Endothelial cell of hepatic sinusoid (primary cell): ENCODE data around the gene NRSN2.
"Not testable (repeated sequence)": the region's sequence is repeated elsewhere in the genome, so short reads cannot be mapped to it uniquely, and the experiment has no call there.

Source experiments
- in situ Hi-C: cut with HindIII; loops from 2 replicates; pipeline ENCODE4 v1.10.0; 2017; ENCODE audit warnings: low sequenced_read_pairs

NRSN2 gene

DNA sequence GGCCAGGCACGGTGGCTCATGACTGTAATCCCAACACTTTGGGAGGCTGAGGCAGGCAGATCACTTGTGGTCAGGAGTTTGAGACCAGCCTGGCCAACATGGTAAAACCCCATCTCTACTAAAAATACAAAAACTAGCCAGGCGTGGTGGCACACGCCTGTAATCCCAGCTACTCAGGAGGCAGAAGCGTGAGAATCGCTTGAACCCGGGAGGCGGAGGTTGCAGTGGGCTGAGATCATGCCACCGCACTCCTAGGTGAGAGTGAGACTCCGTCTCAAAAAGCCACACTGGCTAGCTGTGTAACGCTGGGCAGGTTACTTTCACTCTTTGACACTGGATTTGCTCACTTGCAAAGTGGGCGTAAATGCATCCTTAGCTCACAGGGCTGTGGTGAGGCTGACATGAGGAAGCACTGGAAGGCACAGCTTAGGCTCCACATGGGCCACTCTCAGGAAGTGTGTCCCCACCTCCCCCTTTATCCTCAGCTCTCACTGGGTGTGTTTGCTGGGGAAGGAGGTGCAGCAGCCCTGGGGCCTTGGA is 25.7 kb downstream of the NRSN2 start:
- in situ Hi-C loops, result not testable (repeated sequence)

DNA sequence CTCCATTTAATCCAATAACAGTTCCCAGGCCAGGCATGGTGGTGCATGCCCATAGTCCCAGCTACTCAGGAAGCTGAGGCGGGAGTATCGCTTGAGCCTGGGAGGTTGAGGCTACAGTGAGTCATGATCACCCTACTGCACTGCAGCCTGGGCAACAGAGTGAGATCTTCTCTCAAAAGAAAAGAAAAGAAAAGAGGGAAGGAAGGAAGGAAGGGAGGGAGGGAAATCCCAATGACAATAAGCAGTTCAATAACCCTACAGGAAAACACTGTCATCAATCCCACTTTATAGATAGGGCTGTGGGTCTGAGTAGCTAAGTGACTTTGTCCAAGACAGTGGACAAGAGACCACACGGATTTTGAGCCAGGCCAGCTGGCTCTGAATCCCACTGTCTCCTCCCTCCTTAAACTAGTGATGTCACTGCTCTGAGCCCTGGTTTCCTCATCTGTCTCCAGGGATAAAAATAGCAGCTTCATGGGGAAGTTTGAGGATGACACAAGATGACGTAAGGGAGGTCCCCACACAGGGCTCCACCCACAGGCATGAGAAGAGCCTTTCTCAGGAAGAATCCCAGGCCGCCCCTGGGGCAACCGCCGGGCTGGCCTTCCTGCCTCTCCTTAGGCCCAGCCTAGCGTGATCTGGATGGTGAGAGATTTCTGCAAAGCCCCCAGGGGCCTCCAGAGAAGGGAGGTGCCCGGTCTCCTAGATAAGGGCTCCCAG is 26.4 kb downstream of the NRSN2 start:
- in situ Hi-C loops, result no loop called here

DNA sequence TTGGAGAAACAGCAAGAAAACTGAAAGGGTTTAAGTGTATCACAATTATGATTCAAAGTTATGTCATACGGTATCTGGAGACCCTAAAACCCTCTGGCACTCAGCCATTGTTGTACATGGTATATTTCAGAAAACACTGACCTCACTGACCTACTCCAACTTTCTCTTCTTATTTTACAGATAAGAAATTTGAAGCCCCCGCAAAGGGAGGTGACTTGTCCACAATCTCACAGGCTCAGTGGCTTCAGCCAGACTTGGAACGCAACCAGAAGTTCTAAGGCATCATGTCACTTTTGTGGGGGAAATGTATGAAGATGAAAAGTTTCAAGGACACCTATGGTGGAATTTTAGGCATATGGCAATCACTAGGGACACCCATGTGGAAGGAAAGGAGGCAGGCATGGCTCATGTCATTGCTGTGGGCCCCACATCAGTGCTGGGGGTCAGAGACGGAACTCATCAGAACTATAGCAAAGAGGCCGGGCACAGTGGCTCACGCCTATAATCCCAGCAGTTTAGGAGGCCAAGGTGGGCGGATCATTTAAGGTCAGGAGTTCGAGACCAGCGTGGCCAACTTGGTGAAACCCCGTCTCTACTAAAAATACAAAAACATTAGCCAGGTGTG is 28.5 kb downstream of the NRSN2 start:
- in situ Hi-C loops, result no loop called here

GRCh38 chr20:376089-376488 is 29.2 kb downstream of the NRSN2 start:
- in situ Hi-C loops, result no loop called here

- in situ Hi-C loops, result no loop called here
Measured at GRCh38 chr20:376750-377149, 29.8 kb downstream of the NRSN2 start.

GRCh38 chr20:377578-377977 is 30.7 kb downstream of the NRSN2 start:
- in situ Hi-C loops, result not testable (repeated sequence)

GRCh38 chr20:378961-379336 is 32.0 kb downstream of the NRSN2 start:
- in situ Hi-C loops, result no loop called here

DNA sequence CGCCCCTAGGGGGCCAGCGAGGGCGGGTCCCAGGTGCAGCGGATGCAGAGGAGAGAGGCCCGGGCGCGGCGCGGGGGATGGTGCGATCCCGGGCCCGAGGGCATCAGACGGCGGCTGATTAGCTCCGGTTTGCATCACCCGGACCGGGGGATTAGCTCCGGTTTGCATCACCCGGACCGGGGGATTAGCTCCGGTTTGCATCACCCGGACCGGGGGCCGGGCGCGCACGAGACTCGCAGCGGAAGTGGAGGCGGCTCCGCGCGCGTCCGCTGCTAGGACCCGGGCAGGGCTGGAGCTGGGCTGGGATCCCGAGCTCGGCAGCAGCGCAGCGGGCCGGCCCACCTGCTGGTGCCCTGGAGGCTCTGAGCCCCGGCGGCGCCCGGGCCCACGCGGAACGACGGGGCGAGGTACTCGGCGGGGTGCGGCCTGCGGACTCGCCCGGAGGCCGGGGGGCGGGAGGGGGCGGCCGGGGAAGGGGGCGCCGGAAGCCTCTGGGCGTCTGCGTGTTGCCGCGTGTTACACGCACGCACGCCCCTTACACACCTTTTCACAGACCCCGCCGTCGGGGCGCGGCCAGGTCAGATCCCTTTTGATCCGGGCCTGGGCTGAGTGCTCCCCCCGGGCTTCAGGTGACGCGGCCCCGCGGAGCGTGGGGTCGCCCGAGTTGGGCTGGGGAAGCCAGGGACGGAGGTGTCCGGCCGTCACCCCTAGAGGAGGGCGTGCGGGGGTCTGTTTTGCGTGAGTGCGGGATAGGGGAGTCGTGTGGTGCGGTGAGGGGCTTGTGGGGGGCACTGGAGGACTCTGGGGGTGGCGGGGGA is 34.1 kb downstream of the NRSN2 start:
- in situ Hi-C loops, result loop anchor here (5.0 kb wide), 2 partner anchors 49 to 51 kb away; no protein-coding TSS in a partner anchor

DNA sequence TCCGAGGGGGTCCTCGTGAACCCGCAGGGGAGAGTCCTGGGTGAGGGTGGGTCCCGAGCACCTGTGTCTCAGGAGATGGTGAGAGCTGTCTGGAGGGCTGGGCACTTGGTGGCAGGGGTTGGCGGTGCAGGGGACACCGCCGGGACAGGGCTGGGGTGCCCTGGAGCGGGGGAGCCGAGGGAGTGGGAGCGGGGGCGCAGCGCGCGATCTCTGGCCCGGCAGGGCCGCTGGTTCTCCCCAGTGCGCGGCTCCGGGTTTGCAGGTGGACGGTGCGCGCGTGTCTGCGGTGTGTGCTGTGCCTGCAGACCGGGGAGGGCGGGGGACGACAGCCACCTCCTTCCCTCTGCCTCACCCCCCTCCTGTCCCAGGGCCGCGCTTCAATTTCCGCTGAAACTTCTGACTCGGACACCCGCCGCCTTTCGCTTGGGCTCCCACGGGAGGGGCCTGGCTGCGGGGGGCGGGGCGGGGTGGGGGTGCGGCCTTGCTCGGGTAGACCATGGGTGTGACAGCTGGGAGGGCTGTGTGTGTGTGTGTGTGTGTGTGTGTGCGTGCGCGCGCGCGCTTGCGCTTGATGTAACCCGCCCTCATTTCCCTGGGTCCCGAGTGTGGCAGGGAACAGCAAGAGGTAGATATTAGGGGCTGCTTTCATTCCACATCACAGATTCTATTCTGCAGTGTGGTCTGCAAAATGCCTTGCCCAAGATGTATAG is 34.8 kb downstream of the NRSN2 start:
- in situ Hi-C loops, result loop anchor here (5.0 kb wide), 2 partner anchors 49 to 51 kb away; no protein-coding TSS in a partner anchor

DNA sequence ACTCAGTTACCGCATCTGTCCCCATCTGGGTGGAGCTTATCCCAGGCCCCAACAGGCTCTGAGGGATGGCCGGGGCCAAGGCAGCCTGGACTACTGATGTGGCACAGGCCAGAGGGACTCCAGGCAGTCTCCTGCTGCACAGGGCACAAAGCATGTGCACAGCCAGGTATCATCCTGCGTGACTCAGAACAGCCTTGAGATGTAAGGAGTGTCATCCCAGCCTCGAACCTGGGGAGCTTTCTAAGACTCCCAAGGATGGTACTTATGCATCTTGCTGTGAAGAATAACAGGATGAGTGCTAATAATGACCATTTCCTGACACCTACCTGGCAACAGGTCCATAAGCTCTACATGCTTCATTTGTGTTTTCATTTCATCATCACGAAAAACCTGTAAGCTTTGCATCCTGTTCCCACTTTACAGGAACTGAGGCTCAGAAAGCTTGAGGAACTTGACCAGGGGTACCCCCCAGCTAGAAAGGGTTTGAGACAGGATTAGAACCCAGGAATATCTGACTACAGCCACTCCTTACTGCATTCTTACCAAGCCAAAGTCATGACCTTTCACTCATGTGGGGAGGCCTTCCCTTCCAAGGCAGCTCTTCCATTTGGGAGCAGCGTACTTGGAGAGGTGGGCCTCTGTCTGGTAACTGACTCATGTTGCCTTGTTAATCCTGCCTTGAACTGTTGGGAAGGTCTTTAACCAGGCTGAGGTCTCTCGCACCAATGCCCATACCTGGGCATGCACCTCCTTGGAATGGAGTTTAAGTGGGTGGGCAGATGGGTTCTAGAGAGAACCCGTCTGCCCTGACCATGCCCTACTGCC is 35.6 kb downstream of the NRSN2 start:
- in situ Hi-C loops, result loop anchor here (5.0 kb wide), 2 partner anchors 50 kb away; no protein-coding TSS in a partner anchor

GRCh38 chr20:383889-384288 is 37.0 kb downstream of the NRSN2 start:
- in situ Hi-C loops, result loop anchor here (5.0 kb wide), 2 partner anchors 48 to 52 kb away; no protein-coding TSS in a partner anchor

GRCh38 chr20:384723-385122 is 37.8 kb downstream of the NRSN2 start:
- in situ Hi-C loops, result loop anchor here (5.0 kb wide), 2 partner anchors 48 to 52 kb away; no protein-coding TSS in a partner anchor

- in situ Hi-C loops, result no loop called here
Measured at GRCh38 chr20:385448-385847, 38.5 kb downstream of the NRSN2 start.

- in situ Hi-C loops, result not testable (repeated sequence)
Measured at GRCh38 chr20:386634-387033, 39.7 kb downstream of the NRSN2 start.

DNA sequence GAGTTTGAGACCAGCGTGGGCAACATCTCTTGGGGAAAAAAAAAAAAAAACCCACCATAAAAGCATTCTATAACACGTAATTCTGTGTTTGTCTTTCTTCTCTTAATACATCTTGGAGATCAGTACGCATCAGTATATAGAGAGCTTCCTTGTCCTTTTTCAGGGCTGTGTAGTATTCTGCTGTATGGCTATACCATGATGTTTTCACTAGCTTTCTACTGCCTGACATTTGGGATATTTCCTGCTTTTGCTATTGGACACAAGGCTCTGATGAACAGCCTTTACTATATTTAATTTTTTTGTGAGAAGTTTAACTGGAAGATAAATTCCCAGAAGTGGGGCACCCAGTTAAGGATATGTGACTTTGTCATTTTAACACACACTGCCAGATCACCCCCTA is 40.6 kb downstream of the NRSN2 start:
- in situ Hi-C loops, result no loop called here

- in situ Hi-C loops, result no loop called here
Measured at GRCh38 chr20:388034-388994, 41.4 kb downstream of the NRSN2 start.

DNA sequence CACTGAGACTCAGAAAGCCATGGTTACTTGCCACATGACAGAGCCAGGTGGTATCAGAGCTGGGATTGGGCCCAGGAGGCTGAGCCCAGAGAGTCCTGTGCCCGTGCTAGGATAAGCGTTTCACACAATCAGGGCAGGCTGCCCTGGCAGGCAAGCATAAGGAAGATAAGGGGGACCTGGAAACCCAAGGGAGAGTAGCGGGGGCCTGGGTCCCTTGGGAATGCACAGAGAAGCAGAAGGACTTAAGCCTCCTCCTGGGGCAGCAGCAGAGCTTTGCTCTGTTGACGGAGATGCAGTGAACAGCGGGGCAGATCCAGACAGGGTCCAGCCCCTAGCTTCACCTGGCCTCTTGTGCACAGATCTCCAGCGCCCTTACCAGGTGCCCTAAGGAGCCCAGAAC is 42.3 kb downstream of the NRSN2 start:
- in situ Hi-C loops, result no loop called here

DNA sequence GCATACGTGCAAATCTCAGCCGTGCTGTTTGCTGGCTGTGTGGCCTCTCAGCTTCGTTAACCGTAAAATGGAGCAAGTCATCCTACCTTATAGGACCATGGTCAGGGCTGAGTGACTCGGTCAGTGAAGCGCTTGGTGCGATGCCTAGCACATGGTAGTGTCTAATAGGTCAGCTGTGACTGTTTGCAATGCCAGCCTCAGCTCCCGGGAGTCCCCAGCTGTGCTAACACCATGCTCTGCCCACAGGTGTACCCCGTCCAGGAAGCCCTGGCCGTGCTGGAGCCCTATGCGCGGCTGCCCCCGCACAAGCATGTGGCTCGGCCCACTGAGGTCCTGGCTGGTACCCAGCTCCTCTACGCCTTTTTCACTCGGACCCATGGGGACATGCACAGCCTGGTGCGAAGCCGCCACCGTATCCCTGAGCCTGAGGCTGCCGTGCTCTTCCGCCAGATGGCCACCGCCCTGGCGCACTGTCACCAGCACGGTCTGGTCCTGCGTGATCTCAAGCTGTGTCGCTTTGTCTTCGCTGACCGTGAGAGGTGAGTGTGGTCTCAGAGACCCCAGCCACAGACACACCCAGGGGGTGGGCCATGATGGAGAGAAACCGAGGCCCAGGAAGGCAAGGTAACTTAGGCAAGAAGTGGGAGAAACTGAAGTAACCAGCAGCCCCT is 44.3 kb downstream of the NRSN2 start:
- in situ Hi-C loops, result no loop called here
